Measurements from ENCODE around the gene HSFX1.
"Not testable (repeated sequence)": the region's sequence is repeated elsewhere in the genome, so short reads cannot be mapped to it uniquely, and the experiment has no call there.

The HSFX1 gene

GRCh38 chrX:149762696-149763614 lies 10.9 kb upstream of the HSFX1 start:
- no peak overlapping the region for H3K4me3 ChIP-seq (ENCODE audit: low read depth, low read length)

GRCh38 chrX:149770344-149770743 lies 3.5 kb upstream of the HSFX1 start:
- not testable (repeated sequence) for H3K4me3 ChIP-seq (ENCODE audit: low read depth, low read length); DNase-seq (ENCODE audit: low read depth)

More at GRCh38 chrX:149762696-149763614, 10.9 kb upstream of the HSFX1 start:
- DNase-seq (ENCODE audit: low read depth) = no peak
- no peak for TF ChIP-seq CTCF (IDR thresholded peaks at IDR 0.05; ENCODE audit: low read depth, low read length, missing control alignments)

- not testable (repeated sequence) for H3K4me3 ChIP-seq (ENCODE audit: low read depth, low read length); DNase-seq (ENCODE audit: low read depth)
These were observed 842 bp upstream of the HSFX1 start for GRCh38 chrX:149773026-149773425.

- not testable (repeated sequence) for H3K4me3 ChIP-seq (ENCODE audit: low read depth, low read length); DNase-seq (ENCODE audit: low read depth)
These were observed 4.1 kb downstream of the HSFX1 start for GRCh38 chrX:149777999-149778398.

- H3K4me3 ChIP-seq (ENCODE audit: low read depth, low read length); DNase-seq (ENCODE audit: low read depth): not testable (repeated sequence)
These were observed 7.9 kb downstream of the HSFX1 start, which contains the start of gene MAGEA9 for GRCh38 chrX:149781727-149782126. MAGEA9 (plus strand) TSS chrX:149781930; CDS start chrX:149786211, 4,281 bp downstream.

GRCh38 chrX:149795531-149795930 lies 21.7 kb downstream of the HSFX1 start:
- DNase-seq (ENCODE audit: low read depth) = not testable (repeated sequence)

GRCh38 chrX:149799095-149799714 lies 25.3 kb downstream of the HSFX1 start:
- no peak overlapping the region for H3K4me3 ChIP-seq (ENCODE audit: low read depth, low read length)
- no peak for DNase-seq (ENCODE audit: low read depth)
- TF ChIP-seq CTCF (IDR thresholded peaks at IDR 0.05; ENCODE audit: low read depth, low read length, missing control alignments) = no peak

More at GRCh38 chrX:149795531-149795930, 21.7 kb downstream of the HSFX1 start:
- H3K4me3 ChIP-seq (ENCODE audit: low read depth, low read length) = not testable (repeated sequence)

- DNase-seq (ENCODE audit: low read depth) = no peak
- no peak for TF ChIP-seq CTCF (IDR thresholded peaks at IDR 0.05; ENCODE audit: low read depth, low read length, missing control alignments)
- H3K4me3 ChIP-seq (ENCODE audit: low read depth, low read length) = no peak overlapping the region
These were observed 26.1 kb downstream of the HSFX1 start for GRCh38 chrX:149799938-149800337.

- DNase-seq (ENCODE audit: low read depth) = no peak
- H3K4me3 ChIP-seq (ENCODE audit: low read depth, low read length) = no peak overlapping the region
These were observed 29.7 kb downstream of the HSFX1 start for GRCh38 chrX:149803458-149804062.

More at GRCh38 chrX:149803458-149804062, 29.7 kb downstream of the HSFX1 start:
- no peak for TF ChIP-seq CTCF (IDR thresholded peaks at IDR 0.05; ENCODE audit: low read depth, low read length, missing control alignments)
